K562 (cell line): Measurements from ENCODE around the gene HBG1. TPM values are rescaled to one million over a fixed set of nuclear protein-coding genes. Genes with fewer than 3 reads are reported as not detected.

Source experiments
- ARHGAP35 ChIP-seq: fragments of 450-650 bp; IDR thresholded peaks from 2 replicates; pipeline ENCODE4 v1.6.1; 2018; ENCODE audit not compliant: partially characterized antibody
- ARNT ChIP-seq, 2 experiments: fragments of 450-650 bp; IDR thresholded peaks; 2 replicates each; pipeline ENCODE4 v1.6.1; 2016; ENCODE audit warnings: mild to moderate bottlenecking in 1 of 2
- ATF7 ChIP-seq: fragments of 450-650 bp; IDR thresholded peaks from 2 replicates; pipeline ENCODE4 v1.7.1; 2014; ENCODE audit warnings: mild to moderate bottlenecking, moderate library complexity
- CBX8 ChIP-seq: fragments of 200-600 bp; sonication (generic); IDR thresholded peaks from 2 replicates; pipeline ENCODE4 v1.6.1; 2012; ENCODE audit warnings: borderline replicate concordance, mixed run types, low read depth, mild to moderate bottlenecking, moderate library complexity, mixed read lengths, low read length, control low read depth, inconsistent platforms; ENCODE audit not compliant: poor library complexity, severe bottlenecking; ENCODE audit errors: extremely low read depth
- EHMT2 ChIP-seq: fragments of 450-650 bp; IDR thresholded peaks from 2 replicates; pipeline ENCODE4 v1.6.1; 2018; ENCODE audit warnings: antibody characterized with exemption
- FOXM1 ChIP-seq, 2 experiments: fragments of 450-650 bp in 1 of 2; sonication (generic) in 1 of 2; formaldehyde crosslinking in 1 of 2; IDR thresholded peaks; 2 replicates each; pipeline versions ENCODE4 v1.6.1 to v1.9.0; 2017 to 2022; ENCODE audit warnings: low read depth in 2 of 2, mild to moderate bottlenecking in 2 of 2, missing genetic modification reagents in 1 of 2, moderate library complexity in 1 of 2
- HDAC1 ChIP-seq, 2 experiments: fragments of 450-650 bp; IDR thresholded peaks; 2 replicates each; pipeline ENCODE4 v1.6.1; 2016 to 2017; ENCODE audit warnings: inconsistent platforms in 1 of 2, mild to moderate bottlenecking in 1 of 2, moderate library complexity in 1 of 2
- ILK ChIP-seq: fragments of 450-650 bp; IDR thresholded peaks from 2 replicates; pipeline ENCODE4 v1.6.1; 2016; ENCODE audit warnings: missing genetic modification characterization, low read depth, mild to moderate bottlenecking, missing compliant biosample characterization, moderate library complexity, borderline replicate concordance
- JUNB ChIP-seq: fragments of 450-650 bp; formaldehyde crosslinking; conservative IDR thresholded peaks from 2 replicates; pipeline ENCODE4 v1.4.0; 2020; ENCODE audit warnings: mild to moderate bottlenecking
- SMARCA4 ChIP-seq: fragments of 450-650 bp; IDR thresholded peaks from 2 replicates; pipeline ENCODE4 v1.6.1; 2016
- STAG1 ChIP-seq: sonication (generic); formaldehyde crosslinking; IDR thresholded peaks from 2 replicates; pipeline ENCODE4 v1.5.0; 2020; ENCODE audit warnings: missing genetic modification reagents, borderline replicate concordance
- SUPT5H ChIP-seq: fragments of 450-650 bp; IDR thresholded peaks from 2 replicates; pipeline ENCODE4 v1.6.1; 2016
- TAF1 ChIP-seq: IDR thresholded peaks from 2 replicates; pipeline ENCODE4 v1.6.1; 2011; ENCODE audit warnings: mild to moderate bottlenecking, low read length, moderate library complexity; ENCODE audit not compliant: insufficient read depth, control insufficient read depth, severe bottlenecking; ENCODE audit errors: extremely low read depth
- TAL1 ChIP-seq: fragments of 450-650 bp; IDR thresholded peaks from 2 replicates; pipeline ENCODE4 v1.6.1; 2016; ENCODE audit warnings: mild to moderate bottlenecking
- TSC22D4 ChIP-seq: fragments of 450-650 bp; IDR thresholded peaks from 2 replicates; pipeline ENCODE4 v1.6.1; 2016; ENCODE audit warnings: missing genetic modification characterization, missing biosample characterization, control low read depth
- ZFPM2 ChIP-seq: fragments of 250-450 bp; sonication (Bioruptor Pico); IDR thresholded peaks from 2 replicates; pipeline ENCODE4 v1.5.1; 2022; ENCODE audit warnings: mild to moderate bottlenecking
- ZNF133 ChIP-seq: fragments of 250-450 bp; sonication (Bioruptor Pico); IDR thresholded peaks from 2 replicates; pipeline ENCODE4 v1.4.0; 2020; ENCODE audit warnings: mild to moderate bottlenecking
- ZNF143 ChIP-seq: sonication (generic); formaldehyde crosslinking; IDR thresholded peaks from 2 replicates; pipeline ENCODE4 v1.9.0; 2022; ENCODE audit warnings: mild to moderate bottlenecking, missing genetic modification reagents
- ZNF23 ChIP-seq: fragments of 250-450 bp; sonication (Bioruptor Pico); IDR thresholded peaks from 2 replicates; pipeline ENCODE4 v1.4.0; 2020; ENCODE audit warnings: mild to moderate bottlenecking
- polyA plus RNA-seq, 8 experiments: library from polyadenylated mRNA; depleted of rRNA in 4 of 8; stranded (reverse) in 5 of 8; unstranded in 3 of 8; fragments of >200 nt; fragmentation: Nextera tagmentation in 2 of 8; fragmentation: Illumina TruSeq in 1 of 8; extraction: Ambion mirVana in 2 of 8; extraction: Trizol in 1 of 8; gene quantifications; 2 replicates each; pipeline versions ENCODE4 v1.2.1 to v1.2.3, GENCODE V29; 2011 to 2014; ENCODE audit warnings: inconsistent platforms in 1 of 8, missing spikeins in 1 of 8
- total RNA-seq, 7 experiments: library from RNA; depleted of rRNA in 6 of 7; stranded (reverse); fragments of >200 nt in 6 of 7; fragmentation: Illumina TruSeq in 2 of 7; extraction: Trizol in 2 of 7; gene quantifications; 2 replicates each; pipeline versions ENCODE4 v1.2.1 to v1.2.3, GENCODE V29; 2011 to 2021; ENCODE audit warnings: low replicate concordance in 1 of 7
- TF ChIP-seq, protein P1 (sequence below), 2 experiments: fragments of 450-650 bp in 1 of 2; sonication (generic) in 1 of 2; formaldehyde crosslinking in 1 of 2; IDR thresholded peaks in 1 of 2; conservative IDR thresholded peaks in 1 of 2; 2 replicates each; pipeline versions ENCODE4 v1.6.1 to v1.8.1; 2016 to 2023; ENCODE audit warnings: mild to moderate bottlenecking in 2 of 2, moderate library complexity in 2 of 2, inconsistent platforms in 1 of 2, missing genetic modification reagents in 1 of 2
- TF ChIP-seq, protein P2 (sequence below): fragments of 250-450 bp; sonication (Bioruptor Pico); IDR thresholded peaks from 2 replicates; pipeline ENCODE4 v1.4.0; 2020; ENCODE audit warnings: mild to moderate bottlenecking, moderate library complexity
- TF ChIP-seq, protein P3 (sequence below): fragments of 450-650 bp; formaldehyde crosslinking; IDR thresholded peaks from 2 replicates; pipeline ENCODE4 v1.4.0; 2022; ENCODE audit warnings: missing genetic modification characterization
- TF ChIP-seq, protein P4 (sequence below): sonication (generic); formaldehyde crosslinking; IDR thresholded peaks from 2 replicates; pipeline ENCODE4 v1.8.0; 2022; ENCODE audit warnings: missing genetic modification reagents, mild to moderate bottlenecking, borderline replicate concordance
- TF ChIP-seq, protein P5 (sequence below): fragments of 450-650 bp; IDR thresholded peaks from 2 replicates; pipeline ENCODE4 v1.6.1; 2016

Gene HBG1
- total and polyA plus RNA-seq, 9 of the 15 experiments (the other 6 are each of a cell fraction or from before 2014, with no cell fraction given) = 1,066 to 16,338 (median 4,898) TPM

DNA sequence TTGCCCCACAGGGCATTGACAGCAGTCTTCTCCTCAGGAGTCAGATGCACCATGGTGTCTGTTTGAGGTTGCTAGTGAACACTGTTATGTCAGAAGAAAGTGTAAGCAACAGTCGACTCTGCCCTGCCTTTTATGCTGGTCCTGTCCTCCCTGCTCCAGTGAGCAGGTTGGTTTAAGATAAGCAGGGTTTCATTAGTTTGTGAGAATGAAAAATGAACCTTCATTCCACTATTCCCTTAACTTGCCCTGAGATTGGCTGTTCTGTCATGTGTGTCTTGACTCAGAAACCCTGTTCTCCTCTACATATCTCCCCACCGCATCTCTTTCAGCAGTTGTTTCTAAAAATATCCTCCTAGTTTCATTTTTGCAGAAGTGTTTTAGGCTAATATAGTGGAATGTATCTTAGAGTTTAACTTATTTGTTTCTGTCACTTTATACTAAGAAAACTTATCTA, 15.2 kb downstream of the HBG1 start, which contains the start of gene HBD (continued):
- TF ChIP-seq, protein P1, sequence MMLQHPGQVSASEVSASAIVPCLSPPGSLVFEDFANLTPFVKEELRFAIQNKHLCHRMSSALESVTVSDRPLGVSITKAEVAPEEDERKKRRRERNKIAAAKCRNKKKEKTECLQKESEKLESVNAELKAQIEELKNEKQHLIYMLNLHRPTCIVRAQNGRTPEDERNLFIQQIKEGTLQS (IDR thresholded peaks at IDR 0.05) = no peak
- TF ChIP-seq, protein P1 (CRISPR knock-in tag; conservative IDR thresholded peaks at IDR 0.05) = no peak
- TF ChIP-seq TAF1 (no peak), ARHGAP35 (no peak), ZNF23 (no peak), ZNF133 (no peak), TAL1 (peak; percentile 30; the same call in 1 of the 2 replicates), JUNB (CRISPR knock-in tag) (no peak), ZNF143 (CRISPR knock-in tag) (no peak), TSC22D4 (tag) (no peak), SMARCA4 (peak; percentile 69; the same call in 1 of the 2 replicates), FOXM1 (IDR thresholded peaks at IDR 0.05; ENCODE audit: low read depth) (0 out of 2 replicates have a peak, but pooled peaks have one; percentile 38), FOXM1 (CRISPR knock-in tag; IDR thresholded peaks at IDR 0.05; ENCODE audit: low read depth) (no peak), SUPT5H (no peak), CBX8 (no peak), STAG1 (no peak), ILK (tag) (no peak), ARNT (IDR thresholded peaks at IDR 0.05) (peak in 1 of 2 experiments; percentile 30; a peak in 1 of 4 replicates), EHMT2 (no peak), ZFPM2 (CRISPR knock-in tag) (no peak), ATF7 (0 out of 2 replicates have a peak, but pooled peaks have one; percentile 41), HDAC1 (IDR thresholded peaks at IDR 0.05) (0 out of 4 replicates have a peak, but pooled peaks of 1 of the 2 experiments have one; percentile 15)
- TF ChIP-seq, protein P2, sequence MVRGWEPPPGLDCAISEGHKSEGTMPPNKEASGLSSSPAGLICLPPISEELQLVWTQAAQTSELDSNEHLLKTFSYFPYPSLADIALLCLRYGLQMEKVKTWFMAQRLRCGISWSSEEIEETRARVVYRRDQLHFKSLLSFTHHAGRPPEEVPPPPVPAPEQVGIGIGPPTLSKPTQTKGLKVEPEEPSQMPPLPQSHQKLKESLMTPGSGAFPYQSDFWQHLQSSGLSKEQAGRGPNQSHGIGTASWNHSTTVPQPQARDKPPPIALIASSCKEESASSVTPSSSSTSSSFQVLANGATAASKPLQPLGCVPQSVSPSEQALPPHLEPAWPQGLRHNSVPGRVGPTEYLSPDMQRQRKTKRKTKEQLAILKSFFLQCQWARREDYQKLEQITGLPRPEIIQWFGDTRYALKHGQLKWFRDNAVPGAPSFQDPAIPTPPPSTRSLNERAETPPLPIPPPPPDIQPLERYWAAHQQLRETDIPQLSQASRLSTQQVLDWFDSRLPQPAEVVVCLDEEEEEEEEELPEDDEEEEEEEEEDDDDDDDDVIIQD = no peak
- TF ChIP-seq, protein P3, sequence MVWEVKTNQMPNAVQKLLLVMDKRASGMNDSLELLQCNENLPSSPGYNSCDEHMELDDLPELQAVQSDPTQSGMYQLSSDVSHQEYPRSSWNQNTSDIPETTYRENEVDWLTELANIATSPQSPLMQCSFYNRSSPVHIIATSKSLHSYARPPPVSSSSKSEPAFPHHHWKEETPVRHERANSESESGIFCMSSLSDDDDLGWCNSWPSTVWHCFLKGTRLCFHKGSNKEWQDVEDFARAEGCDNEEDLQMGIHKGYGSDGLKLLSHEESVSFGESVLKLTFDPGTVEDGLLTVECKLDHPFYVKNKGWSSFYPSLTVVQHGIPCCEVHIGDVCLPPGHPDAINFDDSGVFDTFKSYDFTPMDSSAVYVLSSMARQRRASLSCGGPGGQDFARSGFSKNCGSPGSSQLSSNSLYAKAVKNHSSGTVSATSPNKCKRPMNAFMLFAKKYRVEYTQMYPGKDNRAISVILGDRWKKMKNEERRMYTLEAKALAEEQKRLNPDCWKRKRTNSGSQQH (CRISPR knock-in tag) = no peak
- TF ChIP-seq, protein P4, sequence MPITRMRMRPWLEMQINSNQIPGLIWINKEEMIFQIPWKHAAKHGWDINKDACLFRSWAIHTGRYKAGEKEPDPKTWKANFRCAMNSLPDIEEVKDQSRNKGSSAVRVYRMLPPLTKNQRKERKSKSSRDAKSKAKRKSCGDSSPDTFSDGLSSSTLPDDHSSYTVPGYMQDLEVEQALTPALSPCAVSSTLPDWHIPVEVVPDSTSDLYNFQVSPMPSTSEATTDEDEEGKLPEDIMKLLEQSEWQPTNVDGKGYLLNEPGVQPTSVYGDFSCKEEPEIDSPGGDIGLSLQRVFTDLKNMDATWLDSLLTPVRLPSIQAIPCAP (CRISPR knock-in tag) = no peak
- TF ChIP-seq, protein P5, sequence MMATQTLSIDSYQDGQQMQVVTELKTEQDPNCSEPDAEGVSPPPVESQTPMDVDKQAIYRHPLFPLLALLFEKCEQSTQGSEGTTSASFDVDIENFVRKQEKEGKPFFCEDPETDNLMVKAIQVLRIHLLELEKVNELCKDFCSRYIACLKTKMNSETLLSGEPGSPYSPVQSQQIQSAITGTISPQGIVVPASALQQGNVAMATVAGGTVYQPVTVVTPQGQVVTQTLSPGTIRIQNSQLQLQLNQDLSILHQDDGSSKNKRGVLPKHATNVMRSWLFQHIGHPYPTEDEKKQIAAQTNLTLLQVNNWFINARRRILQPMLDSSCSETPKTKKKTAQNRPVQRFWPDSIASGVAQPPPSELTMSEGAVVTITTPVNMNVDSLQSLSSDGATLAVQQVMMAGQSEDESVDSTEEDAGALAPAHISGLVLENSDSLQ = peak; percentile 68
